ENCODE measurements around the gene RGMA. TPM values are rescaled to one million over a fixed set of nuclear protein-coding genes. Genes with fewer than 3 reads are reported as not detected.

RGMA gene
- total RNA-seq, 1 experiment from 2014 or later: 41.4 TPM

DNA sequence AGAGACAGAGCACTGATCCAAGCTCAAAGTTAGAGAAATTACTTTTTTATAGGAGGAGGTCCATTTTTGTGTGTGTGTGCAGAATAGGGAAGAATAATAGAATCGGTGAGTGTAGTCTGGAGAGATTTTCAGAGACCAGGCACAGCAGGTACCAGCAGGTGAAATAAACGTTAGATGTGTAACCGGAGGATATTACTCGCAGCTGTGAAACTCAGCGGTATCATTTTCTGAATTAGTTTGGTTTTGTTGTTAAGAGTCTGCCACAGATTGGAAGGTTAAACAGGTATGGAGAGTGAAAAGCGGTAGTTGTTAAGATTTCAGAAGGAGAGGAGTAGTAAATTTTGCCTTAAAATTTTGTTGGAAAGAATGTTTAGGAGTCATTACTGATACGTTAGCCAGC lies 69.9 kb downstream of the RGMA start:
- no peak overlapping the region for H3K18ac ChIP-seq (ENCODE audit: insufficient read length, low read depth, low read length)
- no peak overlapping the region for H3K4me2 ChIP-seq (ENCODE audit: insufficient read depth, insufficient read length, low read length)
- H3K4me1 ChIP-seq (ENCODE audit: insufficient read depth, low read length): no peaks in the 10 kb centered on the region
- no peak overlapping the region for H4K5ac ChIP-seq (ENCODE audit: insufficient read length, low read depth, low read length)
- no peak overlapping the region for H3T11ph ChIP-seq (ENCODE audit: low read length)
- H3K14ac ChIP-seq (ENCODE audit: insufficient read depth, low read length): no peak overlapping the region
- TF ChIP-seq, protein P1, sequence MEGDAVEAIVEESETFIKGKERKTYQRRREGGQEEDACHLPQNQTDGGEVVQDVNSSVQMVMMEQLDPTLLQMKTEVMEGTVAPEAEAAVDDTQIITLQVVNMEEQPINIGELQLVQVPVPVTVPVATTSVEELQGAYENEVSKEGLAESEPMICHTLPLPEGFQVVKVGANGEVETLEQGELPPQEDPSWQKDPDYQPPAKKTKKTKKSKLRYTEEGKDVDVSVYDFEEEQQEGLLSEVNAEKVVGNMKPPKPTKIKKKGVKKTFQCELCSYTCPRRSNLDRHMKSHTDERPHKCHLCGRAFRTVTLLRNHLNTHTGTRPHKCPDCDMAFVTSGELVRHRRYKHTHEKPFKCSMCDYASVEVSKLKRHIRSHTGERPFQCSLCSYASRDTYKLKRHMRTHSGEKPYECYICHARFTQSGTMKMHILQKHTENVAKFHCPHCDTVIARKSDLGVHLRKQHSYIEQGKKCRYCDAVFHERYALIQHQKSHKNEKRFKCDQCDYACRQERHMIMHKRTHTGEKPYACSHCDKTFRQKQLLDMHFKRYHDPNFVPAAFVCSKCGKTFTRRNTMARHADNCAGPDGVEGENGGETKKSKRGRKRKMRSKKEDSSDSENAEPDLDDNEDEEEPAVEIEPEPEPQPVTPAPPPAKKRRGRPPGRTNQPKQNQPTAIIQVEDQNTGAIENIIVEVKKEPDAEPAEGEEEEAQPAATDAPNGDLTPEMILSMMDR (conservative IDR thresholded peaks at IDR 0.05): no peak
- H2AFZ ChIP-seq (ENCODE audit: low read length): no peak overlapping the region
- no peaks in the 10 kb centered on the region for H3K9me3 ChIP-seq (ENCODE audit: control insufficient read depth, low read depth, low read length)
- H2BK12ac ChIP-seq (ENCODE audit: insufficient read length, low read depth, low read length): no peak overlapping the region
- no peaks in the 10 kb centered on the region for H4K20me1 ChIP-seq (ENCODE audit: control insufficient read depth, insufficient read depth, insufficient read length)
- no peak overlapping the region for H3K56ac ChIP-seq (ENCODE audit: insufficient read length, low read depth, low read length)
- no peaks in the 10 kb centered on the region for H3K79me1 ChIP-seq (ENCODE audit: insufficient read depth, low read depth, low read length, poor library complexity, severe bottlenecking)
- DNase-seq: no peak
- H2BK15ac ChIP-seq (ENCODE audit: low read depth, low read length): no peak overlapping the region
- H2BK5ac ChIP-seq (ENCODE audit: insufficient read length, low read length): no peak overlapping the region
- 100% methylated on average over 1 of the region's 7 CpGs for WGBS (ENCODE audit: extremely low coverage, insufficient read length, low lambda C conversion rate)
- H3K79me2 ChIP-seq (ENCODE audit: insufficient read depth, low read length): no peaks in the 10 kb centered on the region
- H3K23ac ChIP-seq (ENCODE audit: insufficient read length, low read depth, low read length): no peak overlapping the region
- peaks cover 72 to 97% (median 94%) of the 10 kb centered on the region in 3 experiments for H3K36me3 Mint-ChIP-seq (ENCODE audit: insufficient read depth in 1 of 3, low read depth in 3 of 3)
- no peak overlapping the region for H3K4ac ChIP-seq (ENCODE audit: low read depth, low read length)
- H2BK120ac ChIP-seq (ENCODE audit: low read depth, low read length, poor library complexity, severe bottlenecking): no peak overlapping the region
- no peak overlapping the region for H3K27ac ChIP-seq (ENCODE audit: insufficient read length, low read depth, low read length)
- no peak overlapping the region for H2BK20ac ChIP-seq (ENCODE audit: low read depth, low read length, poor library complexity, severe bottlenecking)
- no peak overlapping the region for H3K27ac Mint-ChIP-seq
- H2AK5ac ChIP-seq (ENCODE audit: insufficient read length, low read length): no peak overlapping the region
- no peak overlapping the region for H4K91ac ChIP-seq (ENCODE audit: insufficient read length, low read depth, low read length)
- no peaks in the 10 kb centered on the region for H3K23me2 ChIP-seq (ENCODE audit: insufficient read length, low read depth, low read length, poor library complexity, severe bottlenecking)
- no peak overlapping the region for H4K8ac ChIP-seq (replicated peaks; ENCODE audit: insufficient read length, low read depth, low read length)
- H3K9me3 Mint-ChIP-seq: no peaks in the 10 kb centered on the region
- H3K27me3 Mint-ChIP-seq (ENCODE audit: low read depth): no peaks in the 10 kb centered on the region
- H3K27me3 ChIP-seq (ENCODE audit: insufficient read depth, low read length): no peaks in the 10 kb centered on the region
- H3K4me3 Mint-ChIP-seq: no peak overlapping the region
- H3K9ac ChIP-seq (ENCODE audit: extremely low read depth, insufficient read length, low read length): no peak overlapping the region
- H3K4me1 Mint-ChIP-seq: no peaks in the 10 kb centered on the region

Measured in H9 (cell line).